DOHH2 (cell line): ENCODE results near the gene AP3S2.
"Not testable (repeated sequence)": the region's sequence is repeated elsewhere in the genome, so short reads cannot be mapped to it uniquely, and the experiment has no call there.

Source experiments
- H3F3A ChIP-seq: fragments of 200-600 bp; sonication (generic), shearing (Covaris generic); 2 replicates; pipeline ENCODE4 v1.6.0; 2016; ENCODE audit warnings: antibody characterized with exemption, mild to moderate bottlenecking; ENCODE audit not compliant: control insufficient read depth, insufficient read depth
- H3K27ac ChIP-seq: fragments of 200-600 bp; sonication (generic); 2 replicates; pipeline ENCODE4 v1.5.1; 2014; ENCODE audit warnings: low read depth, mild to moderate bottlenecking, low read length, moderate library complexity
- H3K27me3 ChIP-seq: fragments of 200-600 bp; sonication (generic); 2 replicates; pipeline ENCODE4 v1.6.1; 2014; ENCODE audit warnings: mild to moderate bottlenecking, low read length, mixed read lengths; ENCODE audit not compliant: control insufficient read depth
- H3K36me3 ChIP-seq: fragments of 200-600 bp; sonication (generic); 2 replicates; pipeline ENCODE4 v1.6.1; 2014; ENCODE audit warnings: mild to moderate bottlenecking, low read length, moderate library complexity, mixed read lengths; ENCODE audit not compliant: control insufficient read depth
- H3K4me1 ChIP-seq: fragments of 200-600 bp; sonication (generic); 2 replicates; pipeline ENCODE4 v1.6.1; 2014; ENCODE audit warnings: mild to moderate bottlenecking, low read length, mixed read lengths; ENCODE audit not compliant: control insufficient read depth
- H3K4me2 ChIP-seq: fragments of 200-600 bp; sonication (generic); 2 replicates; pipeline ENCODE4 v1.6.0; 2014; ENCODE audit warnings: mild to moderate bottlenecking, low read length, moderate library complexity
- H3K4me3 ChIP-seq: fragments of 200-600 bp; sonication (generic); 2 replicates; pipeline ENCODE4 v1.5.1; 2014; ENCODE audit warnings: mild to moderate bottlenecking, low read length, mixed read lengths
- H3K79me2 ChIP-seq: fragments of 200-600 bp; sonication (generic); 2 replicates; pipeline ENCODE4 v1.6.1; 2014; ENCODE audit warnings: mild to moderate bottlenecking, low read length, mixed read lengths; ENCODE audit not compliant: control insufficient read depth
- H3K9me2 ChIP-seq: fragments of 200-600 bp; sonication (generic); replicated peaks from 2 replicates; pipeline ENCODE4 v1.6.1; 2014; ENCODE audit warnings: mild to moderate bottlenecking, low read length, mixed read lengths; ENCODE audit not compliant: control insufficient read depth
- H3K9me3 ChIP-seq: fragments of 200-600 bp; sonication (generic); 2 replicates; pipeline ENCODE4 v1.6.1; 2014; ENCODE audit warnings: antibody characterized with exemption, low read length, mixed read lengths; ENCODE audit not compliant: control insufficient read depth, insufficient read depth
- H4K20me1 ChIP-seq: fragments of 200-600 bp; sonication (generic); 2 replicates; pipeline ENCODE4 v1.6.0; 2014; ENCODE audit warnings: low read depth, mild to moderate bottlenecking, antibody characterized with exemption, low read length, moderate library complexity; ENCODE audit not compliant: control insufficient read depth, insufficient read depth
- EZH2phosphoT487 ChIP-seq: fragments of 200-600 bp; sonication (generic); IDR thresholded peaks from 2 replicates; pipeline ENCODE4 v1.6.1; 2017; ENCODE audit warnings: borderline replicate concordance, mild to moderate bottlenecking, antibody characterized with exemption, low read length, moderate library complexity, mixed read lengths
- TF ChIP-seq, protein P1 (sequence below): fragments of 200-600 bp; sonication (generic); IDR thresholded peaks from one replicate; pipeline ENCODE4 v1.5.1; 2014; ENCODE audit warnings: antibody characterized with exemption, mild to moderate bottlenecking, low read depth, low read length; ENCODE audit not compliant: poor library complexity, severe bottlenecking

Gene AP3S2

DNA sequence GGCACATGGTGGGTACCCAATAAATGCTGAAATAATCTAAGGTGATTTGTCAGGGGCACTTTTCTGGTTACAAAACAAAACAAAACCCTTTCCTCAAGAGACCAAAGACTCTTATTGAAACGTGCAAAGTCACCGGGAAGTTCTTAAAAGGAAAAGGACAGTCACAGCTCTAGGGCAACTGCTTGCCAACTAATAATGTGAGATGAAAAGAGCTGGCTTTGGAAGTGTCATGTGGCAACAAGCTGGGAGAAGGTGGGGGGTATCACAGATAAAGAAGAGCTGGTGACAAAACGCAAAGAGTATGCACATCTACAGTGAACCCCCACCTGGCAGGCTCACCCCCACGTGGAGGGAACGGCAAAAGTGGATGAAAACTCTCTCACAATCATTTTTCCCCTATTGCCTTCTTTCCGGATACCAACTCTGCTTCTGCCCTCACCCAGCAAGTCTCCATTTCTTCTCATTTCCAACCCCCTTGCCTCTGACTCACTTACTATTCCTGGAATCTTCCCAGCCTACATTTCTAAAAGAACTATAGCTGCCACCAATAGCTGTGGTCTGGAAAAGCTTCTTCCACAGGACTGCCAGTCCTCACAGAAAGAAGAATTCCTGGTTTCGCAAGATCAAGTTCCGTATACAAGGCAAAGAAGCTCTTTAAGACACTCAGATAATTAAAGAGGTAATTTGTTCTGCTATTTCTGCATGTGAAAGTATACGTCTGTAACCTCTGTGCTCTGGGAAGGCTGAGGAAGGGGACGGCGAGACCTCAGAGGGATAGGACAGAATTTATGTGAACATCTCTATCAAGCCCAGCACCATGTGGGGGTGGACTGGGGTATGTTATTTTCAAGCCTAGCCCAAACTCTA, 57.3 kb downstream of the AP3S2 start:
- Histone ChIP-seq H3K36me3 (peaks cover 30% of the 10 kb centered on the region), H4K20me1 (no peaks in the 10 kb centered on the region), H3K79me2 (no peaks in the 10 kb centered on the region), H3K4me2 (no peak overlapping the region), H3K9me3 (no peaks in the 10 kb centered on the region), H3F3A (no peaks in the 10 kb centered on the region), H3K4me3 (no peak overlapping the region), H3K27ac (no peak overlapping the region), H3K27me3 (no peaks in the 10 kb centered on the region), H3K9me2 (no peaks in the 10 kb centered on the region), H3K4me1 (no peaks in the 10 kb centered on the region)
- TF ChIP-seq EZH2phosphoT487: no peak
- TF ChIP-seq, protein P1, sequence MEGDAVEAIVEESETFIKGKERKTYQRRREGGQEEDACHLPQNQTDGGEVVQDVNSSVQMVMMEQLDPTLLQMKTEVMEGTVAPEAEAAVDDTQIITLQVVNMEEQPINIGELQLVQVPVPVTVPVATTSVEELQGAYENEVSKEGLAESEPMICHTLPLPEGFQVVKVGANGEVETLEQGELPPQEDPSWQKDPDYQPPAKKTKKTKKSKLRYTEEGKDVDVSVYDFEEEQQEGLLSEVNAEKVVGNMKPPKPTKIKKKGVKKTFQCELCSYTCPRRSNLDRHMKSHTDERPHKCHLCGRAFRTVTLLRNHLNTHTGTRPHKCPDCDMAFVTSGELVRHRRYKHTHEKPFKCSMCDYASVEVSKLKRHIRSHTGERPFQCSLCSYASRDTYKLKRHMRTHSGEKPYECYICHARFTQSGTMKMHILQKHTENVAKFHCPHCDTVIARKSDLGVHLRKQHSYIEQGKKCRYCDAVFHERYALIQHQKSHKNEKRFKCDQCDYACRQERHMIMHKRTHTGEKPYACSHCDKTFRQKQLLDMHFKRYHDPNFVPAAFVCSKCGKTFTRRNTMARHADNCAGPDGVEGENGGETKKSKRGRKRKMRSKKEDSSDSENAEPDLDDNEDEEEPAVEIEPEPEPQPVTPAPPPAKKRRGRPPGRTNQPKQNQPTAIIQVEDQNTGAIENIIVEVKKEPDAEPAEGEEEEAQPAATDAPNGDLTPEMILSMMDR: no peak

DNA sequence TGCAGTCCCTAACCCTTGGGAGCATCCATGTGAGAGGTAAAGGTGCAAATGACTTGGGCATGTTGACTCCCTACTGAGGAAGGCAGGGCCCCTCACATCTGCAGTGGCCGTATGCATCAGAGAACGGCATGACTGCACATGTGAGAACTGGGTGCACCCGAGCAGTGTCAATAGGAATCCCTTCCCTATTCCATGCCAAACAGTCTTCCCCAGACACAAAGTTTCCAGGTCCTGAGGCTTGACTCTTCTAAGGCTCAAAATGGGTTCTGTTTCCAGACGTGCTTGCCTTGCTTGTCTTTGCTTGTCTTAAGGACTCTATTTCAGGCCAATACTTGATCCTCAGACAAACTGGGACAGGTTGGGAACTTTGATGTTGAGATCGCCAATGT, 58.6 kb downstream of the AP3S2 start:
- no peaks in the 10 kb centered on the region for H3K9me2 ChIP-seq
- H4K20me1 ChIP-seq: no peaks in the 10 kb centered on the region
- H3F3A ChIP-seq: no peaks in the 10 kb centered on the region
- H3K79me2 ChIP-seq: no peaks in the 10 kb centered on the region
- TF ChIP-seq, protein P1: no peak
- TF ChIP-seq EZH2phosphoT487: no peak
- H3K4me1 ChIP-seq: no peaks in the 10 kb centered on the region
- no peak overlapping the region for H3K4me2 ChIP-seq
- no peak overlapping the region for H3K4me3 ChIP-seq
- peaks cover 30% of the 10 kb centered on the region for H3K36me3 ChIP-seq
- H3K27ac ChIP-seq: no peak overlapping the region
- H3K27me3 ChIP-seq: no peaks in the 10 kb centered on the region
- H3K9me3 ChIP-seq: no peaks in the 10 kb centered on the region

DNA sequence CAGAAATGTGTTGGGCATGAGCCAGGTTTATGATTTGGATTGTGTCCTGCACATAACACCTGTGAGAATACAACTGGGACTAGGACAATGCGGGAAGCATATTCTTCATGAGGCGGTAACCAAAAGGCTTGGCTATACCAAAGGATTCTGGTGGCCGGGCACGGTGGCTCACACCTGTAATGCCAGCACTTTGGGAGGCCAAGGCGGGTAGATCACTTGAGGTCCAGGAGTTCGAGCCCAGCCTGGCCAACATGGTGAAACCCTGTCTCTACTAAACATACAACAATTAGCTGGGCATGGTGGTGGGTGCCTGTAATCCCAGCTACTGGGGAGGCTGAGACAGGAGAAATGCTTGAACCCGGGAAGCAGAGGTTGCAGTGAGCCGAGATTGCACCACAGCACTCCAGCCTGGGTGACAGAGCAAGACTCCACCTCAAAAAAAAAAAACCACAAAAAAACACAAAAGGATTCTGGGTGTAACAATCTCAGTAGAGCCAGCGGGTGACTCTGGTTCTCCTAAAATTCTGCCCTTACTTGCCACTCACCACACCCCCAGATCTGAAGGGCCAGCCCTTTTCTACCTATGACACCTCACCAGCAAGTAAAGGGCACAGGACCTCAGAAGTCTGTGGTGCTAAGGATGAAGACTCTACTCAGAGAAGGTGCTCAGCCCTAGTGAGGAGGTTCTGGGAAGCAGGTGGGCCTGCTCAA, 59.2 kb downstream of the AP3S2 start:
- not testable (repeated sequence) for H3K9me2 ChIP-seq, H3K4me3 ChIP-seq, H3K4me1 ChIP-seq, H3K4me2 ChIP-seq, H3K27me3 ChIP-seq, H3K79me2 ChIP-seq, H3K27ac ChIP-seq, H3K9me3 ChIP-seq, H4K20me1 ChIP-seq, H3F3A ChIP-seq
- peaks cover 28% of the 10 kb centered on the region for H3K36me3 ChIP-seq

DNA sequence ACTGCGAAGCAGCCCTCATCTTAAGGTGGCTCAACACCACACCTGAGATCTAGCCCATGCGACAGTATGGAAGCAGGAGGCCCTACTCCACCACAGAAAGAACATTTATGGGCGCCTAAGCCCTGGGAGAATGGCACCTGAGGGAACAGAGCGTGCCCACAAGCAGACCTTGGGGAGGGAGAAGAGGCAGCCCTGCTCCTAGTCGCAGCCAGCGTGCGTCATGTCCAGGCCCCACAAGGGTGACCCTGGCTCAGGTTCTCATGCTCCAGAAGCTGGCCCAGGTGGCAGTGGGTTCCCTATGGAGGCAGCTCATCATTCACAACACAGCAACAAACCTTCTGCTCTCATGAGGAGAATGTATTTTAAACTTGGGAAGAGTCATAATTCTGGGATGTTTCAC, 59.8 kb downstream of the AP3S2 start:
- no peaks in the 10 kb centered on the region for H3K9me2 ChIP-seq
- no peaks in the 10 kb centered on the region for H3K79me2 ChIP-seq
- H3K36me3 ChIP-seq: peaks cover 28% of the 10 kb centered on the region
- TF ChIP-seq, protein P1: no peak
- no peak for TF ChIP-seq EZH2phosphoT487
- no peaks in the 10 kb centered on the region for H3K9me3 ChIP-seq
- H3K27me3 ChIP-seq: no peaks in the 10 kb centered on the region
- H3F3A ChIP-seq: no peaks in the 10 kb centered on the region
- H3K4me2 ChIP-seq: no peak overlapping the region
- no peak overlapping the region for H3K4me3 ChIP-seq
- H3K4me1 ChIP-seq: no peaks in the 10 kb centered on the region
- H4K20me1 ChIP-seq: no peaks in the 10 kb centered on the region
- no peak overlapping the region for H3K27ac ChIP-seq
